Iris pigment epithelial cell (primary cell): ENCODE measurements around the gene OR13C5.

Source experiments
- DNase-seq: peaks from one replicate; pipeline ENCODE4 v3.0.0-alpha.2; 2011; ENCODE audit warnings: low read depth

Gene OR13C5

DNA sequence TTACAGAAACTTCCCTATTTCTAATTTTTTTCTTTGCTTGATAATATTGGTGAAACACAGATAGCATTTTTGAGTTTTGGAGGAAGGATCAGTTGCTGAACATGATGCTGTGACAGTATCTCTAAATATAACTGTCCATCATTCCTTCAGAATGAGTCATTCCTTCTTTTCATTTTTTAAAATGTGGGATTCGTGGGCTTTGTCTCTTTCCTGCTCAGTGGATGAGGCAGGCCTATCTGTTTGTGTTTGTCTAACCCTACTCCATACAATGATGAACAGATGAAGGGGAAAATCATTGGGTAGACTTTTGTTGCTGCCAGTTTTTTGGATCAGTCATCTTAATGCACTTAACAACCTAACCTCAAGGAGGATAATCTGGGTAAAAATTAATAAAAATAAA lies 46.0 kb downstream of the OR13C5 start:
- DNase-seq = peak; percentile 12
